Right atrium auricular region (tissue), 2 donors: ENCODE results near the gene NBPF3. TPM values are rescaled to one million over a fixed set of nuclear protein-coding genes. Genes with fewer than 3 reads are reported as not detected.
"Not testable (repeated sequence)": the region's sequence is repeated elsewhere in the genome, so short reads cannot be mapped to it uniquely, and the experiment has no call there.

Experiments
- DNase-seq: peaks from one replicate; pipeline ENCODE4 v3.0.0-alpha.2; 2019; ENCODE audit warnings: low spot score
- H3K27ac ChIP-seq, 2 donors: fragments of 200-600 bp; sonication (generic); 1 replicate in 1 of 2; 2 replicates in 1 of 2; pipeline ENCODE4 v1.5.1; 2016 to 2019
- H3K27me3 ChIP-seq, 2 donors: fragments of 200-600 bp; sonication (generic); one replicate each; pipeline versions ENCODE4 v1.5.1 to v1.6.0; 2017 to 2019
- H3K36me3 ChIP-seq: fragments of 200-600 bp; sonication (generic); one replicate; pipeline ENCODE4 v1.5.1; 2016
- H3K4me1 ChIP-seq, 2 donors: fragments of 200-600 bp; sonication (generic); one replicate each; pipeline versions ENCODE4 v1.5.1 to v1.6.0; 2017 to 2019
- H3K4me3 ChIP-seq, 2 donors: fragments of 200-600 bp; sonication (generic); 1 replicate in 1 of 2; 2 replicates in 1 of 2; pipeline ENCODE4 v1.5.1; 2017 to 2019; ENCODE audit warnings: mild to moderate bottlenecking in 1 of 2, moderate library complexity in 1 of 2
- H3K9me3 ChIP-seq, 2 donors: fragments of 200-600 bp; sonication (generic); one replicate each; pipeline ENCODE4 v1.5.1; 2019
- CTCF ChIP-seq, 2 donors: fragments of 200-600 bp; sonication (generic); IDR thresholded peaks; one replicate each; pipeline ENCODE4 v1.5.1; 2019; ENCODE audit warnings: antibody characterized with exemption in 2 of 2
- total RNA-seq, 2 donors: library from RNA; depleted of rRNA; stranded (reverse); fragments of >200 nt; gene quantifications; one replicate each; pipeline ENCODE4 v1.1.0, GENCODE V29; 2016

NBPF3 gene
- total RNA-seq, 2 donors from 2014 or later = 4.8 to 8.1 TPM

- TF ChIP-seq CTCF (IDR thresholded peaks at IDR 0.05) = no peak
- Histone ChIP-seq H3K36me3 (no peaks in the 10 kb centered on the region), H3K27me3 (no peaks in the 10 kb centered on the region), H3K9me3 (no peaks in the 10 kb centered on the region), H3K4me3 (no peak overlapping the region), H3K4me1 (no peaks in the 10 kb centered on the region), H3K27ac (no peak overlapping the region)
- DNase-seq = no peak
Observed at GRCh38 chr1:21518774-21519455, 79.0 kb downstream of the NBPF3 start.

DNA sequence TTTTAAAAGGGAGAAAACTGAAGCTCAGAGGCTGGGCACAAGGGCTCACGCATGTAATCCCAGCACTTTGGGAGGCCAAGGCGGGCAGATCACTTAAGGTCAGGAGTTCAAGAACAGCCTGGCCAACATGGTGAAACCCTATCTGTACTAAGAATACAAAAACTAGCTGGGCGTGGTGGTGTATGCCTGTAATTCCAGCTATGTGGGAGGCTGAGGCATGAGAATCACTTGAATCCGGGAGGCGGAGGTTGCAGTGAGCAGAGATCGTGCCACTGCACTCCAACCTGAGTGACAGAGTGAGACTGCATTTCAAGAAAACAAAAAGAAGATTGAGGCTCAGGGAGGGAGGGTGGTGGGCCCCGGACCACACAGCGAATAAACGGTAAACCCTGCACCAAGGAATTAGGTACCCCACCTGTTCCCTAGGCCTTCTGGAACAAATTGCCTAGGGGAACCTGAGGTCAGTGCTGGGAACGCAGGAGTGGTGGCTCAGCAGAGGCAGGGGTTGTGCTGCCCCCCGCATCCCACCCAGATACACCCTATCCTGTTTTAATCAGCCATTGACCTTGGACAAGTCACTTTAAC is 79.6 kb downstream of the NBPF3 start:
- H3K9me3 ChIP-seq, H3K27me3 ChIP-seq, DNase-seq, H3K36me3 ChIP-seq, H3K4me1 ChIP-seq, H3K27ac ChIP-seq, H3K4me3 ChIP-seq: not testable (repeated sequence)

- Histone ChIP-seq H3K36me3 (no peaks in the 10 kb centered on the region), H3K4me1 (no peaks in the 10 kb centered on the region), H3K27ac (no peak overlapping the region), H3K4me3 (no peak overlapping the region), H3K9me3 (no peaks in the 10 kb centered on the region), H3K27me3 (no peaks in the 10 kb centered on the region)
- no peak for DNase-seq
- no peak for TF ChIP-seq CTCF (IDR thresholded peaks at IDR 0.05)
Observed at GRCh38 chr1:21520899-21521716, 81.2 kb downstream of the NBPF3 start.

- Histone ChIP-seq H3K27ac (no peak overlapping the region), H3K4me1 (no peaks in the 10 kb centered on the region), H3K9me3 (no peaks in the 10 kb centered on the region), H3K4me3 (no peak overlapping the region), H3K36me3 (no peaks in the 10 kb centered on the region), H3K27me3 (no peaks in the 10 kb centered on the region)
- DNase-seq = no peak
- TF ChIP-seq CTCF (IDR thresholded peaks at IDR 0.05) = no peak
Observed at GRCh38 chr1:21521717-21522060, 81.8 kb downstream of the NBPF3 start.

GRCh38 chr1:21522525-21523038 is 82.6 kb downstream of the NBPF3 start:
- no peak for TF ChIP-seq CTCF (IDR thresholded peaks at IDR 0.05)
- Histone ChIP-seq H3K4me1 (no peaks in the 10 kb centered on the region), H3K4me3 (no peak overlapping the region), H3K36me3 (no peaks in the 10 kb centered on the region), H3K9me3 (no peaks in the 10 kb centered on the region), H3K27ac (no peak overlapping the region), H3K27me3 (no peaks in the 10 kb centered on the region)
- DNase-seq = no peak

DNA sequence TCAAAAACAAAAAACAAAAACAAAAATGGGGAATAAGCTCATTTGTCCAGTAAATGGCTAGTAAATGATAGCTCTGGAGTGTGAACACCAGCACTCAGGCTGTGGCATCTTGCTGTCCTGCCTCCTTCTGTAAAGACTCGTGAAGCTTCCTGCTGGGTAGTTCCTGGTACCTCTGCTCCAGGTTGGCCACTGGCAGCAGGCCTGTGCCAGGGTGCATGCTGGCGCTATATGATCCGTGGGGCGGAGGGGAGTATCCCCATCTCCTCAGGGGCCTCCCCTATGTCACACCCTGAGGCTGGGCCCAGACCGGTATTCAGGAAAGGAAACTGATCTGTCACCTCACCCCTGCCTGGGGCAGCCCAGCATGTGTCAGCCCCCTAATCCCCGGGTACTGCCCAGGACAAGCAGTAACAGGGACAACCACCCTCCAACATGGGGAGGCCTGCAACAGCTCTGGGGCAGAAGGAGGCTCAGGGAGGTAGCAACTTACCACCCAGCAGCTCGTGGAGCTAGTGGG is 83.4 kb downstream of the NBPF3 start:
- no peaks in the 10 kb centered on the region for H3K4me1 ChIP-seq
- H3K27ac ChIP-seq = no peak overlapping the region
- TF ChIP-seq CTCF (IDR thresholded peaks at IDR 0.05) = no peak
- H3K27me3 ChIP-seq = no peaks in the 10 kb centered on the region
- no peaks in the 10 kb centered on the region for H3K36me3 ChIP-seq
- no peak overlapping the region for H3K4me3 ChIP-seq
- no peaks in the 10 kb centered on the region for H3K9me3 ChIP-seq
- no peak for DNase-seq
